Measurements from ENCODE around the gene ENAM.
"Not testable (repeated sequence)": the region's sequence is repeated elsewhere in the genome, so short reads cannot be mapped to it uniquely, and the experiment has no call there.

Gene ENAM

GRCh38 chr4:70630162-70630561, 1.6 kb downstream of the ENAM start:
- DNase-seq: no peak

DNA sequence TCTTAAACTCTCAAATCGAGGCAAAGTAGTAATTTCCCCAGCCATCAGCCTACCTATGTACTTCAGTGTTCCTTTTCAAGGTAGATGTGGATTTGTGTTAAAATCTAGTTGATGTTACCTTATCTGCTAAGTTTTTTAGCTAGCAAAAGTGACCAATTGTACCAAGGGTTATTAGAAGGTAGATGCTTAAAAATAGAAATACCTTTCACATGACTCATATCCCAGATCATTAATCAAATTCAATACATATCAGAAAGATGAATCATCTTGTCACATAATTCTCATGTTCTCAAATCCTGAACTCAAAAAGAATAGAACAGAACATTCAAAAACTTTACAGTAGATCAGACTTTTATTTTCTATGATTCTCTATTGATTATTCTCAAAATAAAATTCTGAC, 3.5 kb downstream of the ENAM start:
- DNase-seq: no peak

- no peak for DNase-seq
Observed at GRCh38 chr4:70634482-70634881, 5.9 kb downstream of the ENAM start.

GRCh38 chr4:70637239-70637913, 8.8 kb downstream of the ENAM start:
- DNase-seq: no peak

DNA sequence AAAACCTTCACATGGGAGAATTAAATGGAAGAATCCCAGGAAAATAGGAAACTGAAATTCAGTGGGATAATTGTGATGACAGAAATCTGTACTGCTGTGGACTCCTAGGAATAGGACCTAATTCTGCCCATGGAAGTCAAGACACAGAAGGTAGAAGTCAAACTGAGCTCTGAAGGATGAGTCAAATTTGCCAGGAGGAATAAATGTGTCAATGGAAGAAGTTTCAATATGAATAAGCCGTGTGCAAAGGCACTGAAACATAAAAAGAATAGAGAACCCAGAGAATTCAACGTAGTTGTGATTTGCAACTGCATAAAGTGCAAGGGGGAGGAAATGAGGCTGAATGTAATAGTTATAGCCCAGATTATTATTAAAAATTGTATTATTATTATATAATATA, 11.6 kb downstream of the ENAM start:
- DNase-seq: no peak

DNA sequence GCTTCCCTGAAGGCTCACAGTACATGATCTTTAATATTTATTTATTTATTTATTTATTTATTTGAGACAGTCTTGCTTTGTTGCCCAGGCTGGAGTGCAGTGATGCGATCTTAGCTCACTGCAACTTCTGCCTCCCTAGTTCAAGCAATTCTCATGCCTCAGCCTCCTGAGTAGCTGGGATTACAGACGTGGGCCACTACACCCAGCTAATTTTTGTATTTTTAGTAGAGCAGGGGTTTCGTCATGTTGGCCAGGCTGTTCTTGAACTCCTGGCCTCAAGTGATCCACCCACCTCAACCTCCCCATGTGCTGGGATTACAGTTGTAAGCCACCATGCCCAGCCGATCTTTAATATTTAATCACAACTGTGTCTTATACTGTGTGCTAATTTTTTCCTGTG, 22.2 kb downstream of the ENAM start:
- DNase-seq: not testable (repeated sequence)

- DNase-seq: no peak
Observed at GRCh38 chr4:70651864-70652506, 23.4 kb downstream of the ENAM start.

DNA sequence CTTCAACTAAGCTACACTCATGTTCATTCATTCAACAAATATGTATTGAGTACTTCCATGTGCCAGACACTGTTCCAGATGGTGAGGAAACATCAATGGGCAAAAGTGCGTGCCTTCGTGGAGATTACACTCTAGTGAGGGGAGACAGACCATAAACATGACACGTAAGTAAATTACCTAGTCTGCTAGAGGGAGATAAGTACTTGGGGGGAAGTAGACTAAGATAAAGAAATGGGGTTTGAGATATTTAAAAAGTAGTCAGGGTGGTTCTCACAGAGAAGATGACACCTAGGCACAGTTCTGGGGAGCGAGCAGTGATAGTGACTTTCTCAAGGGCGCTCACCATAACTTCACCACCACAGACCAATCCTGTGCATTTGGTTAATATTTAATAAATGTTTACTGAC, 26.1 kb downstream of the ENAM start:
- no peak for DNase-seq

- DNase-seq: no peak
Observed at GRCh38 chr4:70657326-70657725, 28.8 kb downstream of the ENAM start.

- DNase-seq: no peak
Observed at GRCh38 chr4:70658418-70658817, 29.9 kb downstream of the ENAM start.

DNA sequence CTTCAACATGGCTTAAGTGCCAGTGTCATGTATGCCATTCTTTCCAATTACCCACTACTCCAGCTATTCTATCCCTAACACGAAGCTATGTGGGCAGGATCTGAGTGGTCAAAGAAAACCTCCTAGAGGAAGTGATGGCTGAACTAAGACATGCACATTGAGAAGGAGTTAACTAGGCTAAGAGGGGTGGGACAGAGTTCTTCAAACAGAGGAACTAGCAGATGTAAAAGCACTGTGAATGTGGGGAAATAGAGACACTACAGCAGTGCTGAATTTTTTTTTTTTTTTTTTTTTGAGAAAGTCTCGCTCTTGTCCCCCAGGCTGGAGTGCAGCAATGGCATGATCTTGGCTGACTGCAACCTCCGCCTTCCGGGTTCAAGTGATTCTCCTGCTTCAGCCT, 31.6 kb downstream of the ENAM start:
- DNase-seq: no peak

GRCh38 chr4:70661309-70661922, 32.9 kb downstream of the ENAM start:
- not testable (repeated sequence) for DNase-seq

DNA sequence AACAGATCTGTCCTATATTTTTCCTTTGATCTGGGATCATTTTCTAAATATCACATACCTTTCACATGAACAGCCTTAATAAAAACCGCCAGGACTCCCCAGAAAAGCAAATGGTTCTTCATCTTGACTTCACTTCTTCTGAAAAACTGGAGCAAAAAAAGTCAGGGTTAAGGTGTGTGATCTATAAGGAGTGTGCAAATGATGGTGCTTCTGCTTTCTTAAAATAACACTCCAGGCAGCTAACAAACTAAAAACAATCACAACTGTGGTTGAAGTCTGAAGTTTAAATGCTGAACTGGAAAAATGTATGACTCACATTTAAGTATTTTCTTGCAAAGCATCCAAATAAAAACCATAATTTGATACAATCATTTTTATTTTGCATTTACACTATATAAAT, 37.8 kb downstream of the ENAM start, which contains the start of gene JCHAIN:
TSS of gene JCHAIN (minus strand) at position 140 of the 400 bp plus-strand sequence. CDS start at position 122, 18 bp downstream.
- DNase-seq: no peak

DNA sequence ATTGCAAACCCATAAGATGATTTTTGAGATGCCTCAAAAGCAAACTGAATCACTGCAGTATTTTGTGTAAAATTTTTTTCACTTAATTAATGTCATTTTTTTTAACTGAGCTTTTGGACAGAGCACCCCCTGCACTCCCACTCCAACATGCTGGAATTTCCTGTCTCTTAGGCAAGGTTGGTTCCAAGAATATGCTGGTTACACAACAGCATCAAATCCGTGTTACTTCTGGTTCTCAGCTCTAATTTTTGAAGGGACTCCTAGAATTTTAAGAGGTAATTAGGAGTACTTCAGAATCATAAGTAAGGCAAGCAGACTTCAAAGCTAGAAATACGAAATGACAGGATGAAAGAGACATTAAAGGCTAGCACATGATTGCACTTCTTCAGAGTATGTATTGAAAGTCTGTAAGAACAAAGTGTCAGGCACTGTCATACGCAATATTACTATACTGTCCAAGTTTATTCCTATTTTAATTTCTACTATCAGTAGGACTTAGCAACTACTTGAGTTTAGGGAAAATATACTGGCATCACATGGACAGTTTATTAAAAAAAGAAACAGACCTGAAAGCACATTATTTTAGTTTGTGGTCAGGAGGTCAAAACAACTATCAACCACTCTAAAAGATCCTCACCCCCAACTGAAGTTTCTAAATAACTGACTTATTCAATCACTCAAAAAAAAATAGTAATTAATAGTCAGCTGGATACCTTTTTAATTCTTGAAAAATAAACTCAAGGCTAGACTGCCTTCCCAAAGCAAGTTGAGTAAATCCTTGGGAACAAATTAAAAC, 39.4 kb downstream of the ENAM start:
- no peak for DNase-seq

DNA sequence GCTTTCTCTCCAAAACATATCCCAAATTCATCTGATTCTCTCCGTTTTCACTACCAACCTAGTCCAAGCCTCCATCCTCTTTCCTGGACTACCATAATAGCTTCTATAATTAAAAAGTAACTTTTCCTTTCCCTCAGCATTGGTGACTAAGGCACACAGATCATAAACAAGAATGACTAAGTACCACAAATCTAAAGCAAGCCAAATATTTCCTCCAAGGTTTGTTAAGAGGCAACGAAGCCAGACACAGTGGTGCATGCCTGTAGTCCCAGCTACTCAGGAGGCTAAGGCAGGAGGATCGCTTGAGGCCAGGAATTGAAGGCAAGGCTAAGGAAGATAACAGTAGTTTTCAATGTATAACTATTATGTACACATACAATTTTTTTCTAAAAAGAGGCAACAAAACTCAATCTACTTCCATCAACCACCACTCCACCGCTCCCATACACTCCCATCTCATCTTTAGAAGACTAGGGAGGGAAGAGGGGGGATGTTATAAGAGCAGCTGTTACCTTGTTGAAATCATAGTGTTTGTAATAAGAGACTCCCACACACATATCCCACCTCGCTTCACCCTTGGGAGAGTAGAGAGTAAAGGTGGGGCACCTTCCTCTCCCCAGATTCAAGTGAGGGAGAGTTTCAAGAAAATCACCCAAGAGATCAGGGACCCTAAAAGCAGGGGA, 41.9 kb downstream of the ENAM start:
- DNase-seq: no peak

GRCh38 chr4:70671091-70671490, 42.5 kb downstream of the ENAM start:
- DNase-seq: no peak

- no peak for DNase-seq
Observed at GRCh38 chr4:70674191-70674590, 45.6 kb downstream of the ENAM start.

GRCh38 chr4:70674731-70675130, 46.2 kb downstream of the ENAM start:
- no peak for DNase-seq

- no peak for DNase-seq
Observed at GRCh38 chr4:70676554-70677090, 48.1 kb downstream of the ENAM start.

DNA sequence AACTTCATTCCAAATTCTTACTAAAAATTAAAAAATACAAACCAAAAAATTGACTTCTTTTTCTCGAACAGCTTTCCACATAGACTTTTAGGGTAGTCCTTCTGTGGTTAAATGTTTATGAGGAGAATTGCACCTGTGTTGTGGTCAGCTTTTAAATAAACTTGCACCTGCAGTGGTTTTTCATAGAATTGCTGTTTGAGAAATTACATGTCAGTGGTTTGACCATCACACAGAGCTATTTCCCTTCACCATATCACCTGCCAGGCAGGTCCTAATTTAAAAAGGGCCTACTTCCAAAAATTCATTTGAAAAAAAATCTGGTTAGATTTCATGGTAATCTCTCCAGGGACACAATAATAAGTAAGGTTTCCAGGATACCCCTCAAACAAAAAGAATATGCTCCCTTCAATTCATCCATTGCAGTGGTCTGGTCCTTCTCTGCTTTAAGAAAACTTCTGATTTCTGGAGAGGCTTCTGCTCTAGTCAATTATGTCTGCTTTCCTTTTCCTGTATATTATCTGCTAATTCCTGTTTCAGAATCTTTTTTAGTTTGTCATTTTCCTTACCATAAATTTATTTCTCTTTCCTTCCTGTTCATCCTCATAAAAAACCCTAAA, 49.9 kb downstream of the ENAM start:
- no peak for DNase-seq

DNA sequence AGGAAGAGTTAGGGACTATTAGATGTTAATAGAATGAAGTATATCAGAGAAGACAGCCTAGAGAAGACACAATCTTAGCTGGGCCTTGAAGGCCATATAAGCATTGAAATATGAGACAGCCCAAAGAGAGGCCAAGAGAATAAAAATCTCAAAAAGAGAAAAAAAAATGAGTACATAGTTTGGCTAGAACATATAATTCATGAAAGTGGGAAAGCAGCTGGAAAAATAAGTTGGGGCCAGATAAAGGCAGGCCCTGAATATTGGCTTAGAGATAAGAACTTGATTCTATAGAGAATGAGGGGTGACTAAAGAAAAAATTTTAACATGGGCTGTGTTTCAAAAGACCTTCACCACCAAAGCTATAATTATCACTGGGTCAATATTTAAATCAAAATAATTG, 52.4 kb downstream of the ENAM start:
- DNase-seq: no peak

DNA sequence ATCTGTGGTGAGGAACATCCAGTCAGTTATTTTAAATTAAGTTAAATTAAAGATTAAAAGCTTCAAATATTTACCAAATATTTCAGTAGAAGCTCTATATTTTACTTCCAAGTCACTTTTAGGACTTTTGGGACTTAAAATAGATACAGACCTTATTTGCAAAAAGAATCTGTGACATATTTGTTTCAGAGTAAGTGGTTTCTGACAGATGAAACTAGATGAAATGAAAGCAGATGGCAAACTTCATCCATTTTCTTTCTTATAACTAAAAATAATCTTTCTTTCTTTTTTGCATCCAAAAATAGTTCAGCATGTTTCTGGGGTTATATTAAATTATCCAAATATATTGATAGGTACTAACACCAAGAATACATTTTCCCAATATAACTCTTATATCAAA, 53.2 kb downstream of the ENAM start:
- DNase-seq: no peak

Data from stimulated activated CD4-positive, alpha-beta T cell treated with anti-CD3 and anti-CD28 coated beads, Interleukin-12 subunit alpha, Interleukin-12 subunit beta, amount 100 ng/mL, for 4 hours (primary cell).